ENCODE measurements around the gene SUMO1. TPM values are rescaled to one million over a fixed set of nuclear protein-coding genes. Genes with fewer than 3 reads are reported as not detected.

SUMO1 gene
- total RNA-seq, 3 donors from 2014 or later, result 54.1 to 78.6 (median 68.5) TPM

DNA sequence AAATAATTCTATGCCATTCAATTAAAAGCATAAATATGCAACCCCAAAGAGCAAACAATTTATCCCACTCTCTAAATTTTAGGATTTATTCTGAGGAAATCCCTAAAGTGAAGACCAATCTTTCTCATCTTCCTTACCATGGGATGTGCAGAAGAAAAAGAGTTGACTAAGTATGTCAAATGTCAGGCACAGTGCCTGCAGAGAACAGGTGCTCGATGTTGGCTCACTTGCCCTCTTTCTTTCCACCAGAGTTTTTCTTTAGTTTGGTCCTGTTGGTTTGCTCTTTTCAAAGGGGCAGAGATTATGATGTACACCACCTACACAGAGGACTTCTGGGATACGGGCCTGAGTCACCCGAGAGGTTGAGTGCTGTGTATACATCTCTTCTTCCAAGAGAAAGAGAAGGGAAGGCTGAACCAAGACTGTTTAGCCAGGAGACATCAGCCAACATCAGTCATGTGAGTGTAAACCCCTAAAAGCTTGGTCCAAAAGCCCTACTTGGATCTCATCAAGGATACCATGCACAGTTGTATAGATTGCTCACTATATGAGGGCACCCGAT, 51.7 kb downstream of the SUMO1 start:
- no peaks in the 10 kb centered on the region for H3K36me3 ChIP-seq
- TF ChIP-seq POLR2AphosphoS5 (IDR thresholded peaks at IDR 0.05), result no peak
- TF ChIP-seq, protein P1, sequence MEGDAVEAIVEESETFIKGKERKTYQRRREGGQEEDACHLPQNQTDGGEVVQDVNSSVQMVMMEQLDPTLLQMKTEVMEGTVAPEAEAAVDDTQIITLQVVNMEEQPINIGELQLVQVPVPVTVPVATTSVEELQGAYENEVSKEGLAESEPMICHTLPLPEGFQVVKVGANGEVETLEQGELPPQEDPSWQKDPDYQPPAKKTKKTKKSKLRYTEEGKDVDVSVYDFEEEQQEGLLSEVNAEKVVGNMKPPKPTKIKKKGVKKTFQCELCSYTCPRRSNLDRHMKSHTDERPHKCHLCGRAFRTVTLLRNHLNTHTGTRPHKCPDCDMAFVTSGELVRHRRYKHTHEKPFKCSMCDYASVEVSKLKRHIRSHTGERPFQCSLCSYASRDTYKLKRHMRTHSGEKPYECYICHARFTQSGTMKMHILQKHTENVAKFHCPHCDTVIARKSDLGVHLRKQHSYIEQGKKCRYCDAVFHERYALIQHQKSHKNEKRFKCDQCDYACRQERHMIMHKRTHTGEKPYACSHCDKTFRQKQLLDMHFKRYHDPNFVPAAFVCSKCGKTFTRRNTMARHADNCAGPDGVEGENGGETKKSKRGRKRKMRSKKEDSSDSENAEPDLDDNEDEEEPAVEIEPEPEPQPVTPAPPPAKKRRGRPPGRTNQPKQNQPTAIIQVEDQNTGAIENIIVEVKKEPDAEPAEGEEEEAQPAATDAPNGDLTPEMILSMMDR (IDR thresholded peaks at IDR 0.05), result no peak
- TF ChIP-seq POLR2A (IDR thresholded peaks at IDR 0.05), result no peak
- H3K4me1 ChIP-seq, result no peaks in the 10 kb centered on the region
- H3K4me3 ChIP-seq, result no peak overlapping the region
- H3K27me3 ChIP-seq, result no peaks in the 10 kb centered on the region
- H3K27ac ChIP-seq, result no peak overlapping the region
- intact Hi-C loops (cut with DNase I; ENCODE audit: low total_unique reads), result no loop called here
- DNase-seq (ENCODE audit: low spot score in 2 of 2), result no peak
- H3K9me3 ChIP-seq, result no peaks in the 10 kb centered on the region

DNA sequence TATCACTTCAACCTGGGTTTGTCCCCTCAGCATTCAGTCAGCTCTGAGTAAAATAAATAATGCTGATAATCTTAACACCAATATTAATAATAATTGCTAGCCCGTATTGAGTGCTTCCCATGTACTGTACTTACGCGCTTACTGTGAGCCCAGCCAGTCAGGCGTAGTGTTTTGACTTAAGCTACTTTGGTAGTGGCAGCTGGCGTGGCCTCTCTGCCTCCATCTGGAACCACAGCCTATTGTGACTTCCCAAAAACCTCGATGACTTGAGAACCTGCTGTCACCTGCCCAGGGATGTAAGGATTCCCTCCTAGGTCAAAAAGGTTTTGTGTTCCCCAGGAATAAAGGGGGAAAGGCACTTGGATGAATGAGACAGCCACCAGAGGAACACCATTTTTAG, 53.2 kb downstream of the SUMO1 start:
- no peak overlapping the region for H3K4me3 ChIP-seq
- H3K27ac ChIP-seq, result no peak overlapping the region
- H3K4me1 ChIP-seq, result no peaks in the 10 kb centered on the region
- intact Hi-C loops (cut with DNase I; ENCODE audit: low total_unique reads), result no loop called here
- H3K27me3 ChIP-seq, result no peaks in the 10 kb centered on the region
- H3K36me3 ChIP-seq, result no peaks in the 10 kb centered on the region
- no peaks in the 10 kb centered on the region for H3K9me3 ChIP-seq
- TF ChIP-seq POLR2AphosphoS5 (IDR thresholded peaks at IDR 0.05) (no peak), POLR2A (IDR thresholded peaks at IDR 0.05) (no peak)
- TF ChIP-seq, protein P1 (IDR thresholded peaks at IDR 0.05), result no peak
- no peak for DNase-seq (ENCODE audit: low spot score in 2 of 2)

DNA sequence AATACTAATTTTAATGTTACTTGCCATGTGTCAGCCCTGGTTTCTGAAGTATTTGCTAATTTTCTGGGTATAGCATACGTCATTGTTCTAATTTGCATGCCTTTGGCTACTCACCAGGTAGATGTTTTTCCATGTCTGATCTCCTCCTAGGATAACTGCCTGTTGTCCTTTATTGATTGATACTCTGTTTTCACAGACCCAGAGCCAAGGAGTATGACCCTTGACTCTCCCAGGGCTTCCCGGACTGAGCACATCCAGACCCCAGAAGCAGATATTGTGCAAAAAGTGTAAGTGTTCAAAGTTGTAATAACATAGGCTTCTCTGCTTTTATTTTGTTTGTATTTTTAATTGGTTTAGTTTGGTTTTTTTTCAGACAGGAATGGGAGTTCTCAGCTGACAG, 53.8 kb downstream of the SUMO1 start:
- H3K36me3 ChIP-seq, result no peaks in the 10 kb centered on the region
- no peak for TF ChIP-seq POLR2AphosphoS5 (IDR thresholded peaks at IDR 0.05)
- TF ChIP-seq POLR2A (IDR thresholded peaks at IDR 0.05), result no peak
- TF ChIP-seq, protein P1 (IDR thresholded peaks at IDR 0.05), result no peak
- DNase-seq (ENCODE audit: low spot score in 2 of 2), result no peak
- H3K27ac ChIP-seq, result no peak overlapping the region
- H3K9me3 ChIP-seq, result no peaks in the 10 kb centered on the region
- no peaks in the 10 kb centered on the region for H3K27me3 ChIP-seq
- intact Hi-C loops (cut with DNase I; ENCODE audit: low total_unique reads), result no loop called here
- H3K4me1 ChIP-seq, result no peaks in the 10 kb centered on the region
- H3K4me3 ChIP-seq, result no peak overlapping the region

DNA sequence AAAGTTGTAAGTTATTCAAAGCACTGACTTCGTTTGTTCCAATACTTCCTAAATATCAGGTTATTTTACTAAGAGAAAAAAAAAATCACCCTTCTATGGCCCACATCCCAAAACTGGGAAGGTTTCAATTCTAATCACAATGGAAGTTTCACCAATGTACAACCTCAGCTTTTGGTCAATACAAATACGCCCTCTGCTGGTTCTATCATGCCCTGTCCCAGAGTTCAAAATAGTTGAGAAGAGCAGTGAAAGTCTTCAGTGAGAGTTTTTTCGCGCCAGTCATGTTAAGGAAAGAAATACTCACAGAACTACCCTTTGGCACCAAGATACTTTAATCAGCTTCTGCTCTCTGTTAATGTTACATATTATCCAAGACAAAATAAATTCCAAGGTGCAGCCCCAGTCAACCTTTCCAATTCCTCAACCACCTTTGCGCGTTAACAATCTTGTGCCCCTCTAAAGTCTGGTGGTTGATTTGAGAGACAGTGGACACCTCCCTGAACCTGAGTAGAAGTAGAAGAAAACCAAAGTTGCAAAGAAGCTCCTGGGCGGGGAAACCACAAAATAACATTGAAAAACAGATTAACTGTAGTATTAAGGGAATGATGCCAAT, 59.9 kb downstream of the SUMO1 start:
- Histone ChIP-seq H3K27ac (no peak overlapping the region), H3K9me3 (no peaks in the 10 kb centered on the region), H3K27me3 (no peaks in the 10 kb centered on the region), H3K4me1 (no peaks in the 10 kb centered on the region), H3K36me3 (no peaks in the 10 kb centered on the region), H3K4me3 (no peak overlapping the region)
- intact Hi-C loops (cut with DNase I; ENCODE audit: low total_unique reads), result no loop called here
- peak in 1 of 2 donors; percentile 49 for DNase-seq (ENCODE audit: low spot score in 2 of 2)
- TF ChIP-seq, protein P1 (IDR thresholded peaks at IDR 0.05), result peak; percentile 86 to 92 (median 86)
- TF ChIP-seq POLR2AphosphoS5 (IDR thresholded peaks at IDR 0.05) (peak in 1 of 3 donors; percentile 27), POLR2A (IDR thresholded peaks at IDR 0.05) (no peak)

DNA sequence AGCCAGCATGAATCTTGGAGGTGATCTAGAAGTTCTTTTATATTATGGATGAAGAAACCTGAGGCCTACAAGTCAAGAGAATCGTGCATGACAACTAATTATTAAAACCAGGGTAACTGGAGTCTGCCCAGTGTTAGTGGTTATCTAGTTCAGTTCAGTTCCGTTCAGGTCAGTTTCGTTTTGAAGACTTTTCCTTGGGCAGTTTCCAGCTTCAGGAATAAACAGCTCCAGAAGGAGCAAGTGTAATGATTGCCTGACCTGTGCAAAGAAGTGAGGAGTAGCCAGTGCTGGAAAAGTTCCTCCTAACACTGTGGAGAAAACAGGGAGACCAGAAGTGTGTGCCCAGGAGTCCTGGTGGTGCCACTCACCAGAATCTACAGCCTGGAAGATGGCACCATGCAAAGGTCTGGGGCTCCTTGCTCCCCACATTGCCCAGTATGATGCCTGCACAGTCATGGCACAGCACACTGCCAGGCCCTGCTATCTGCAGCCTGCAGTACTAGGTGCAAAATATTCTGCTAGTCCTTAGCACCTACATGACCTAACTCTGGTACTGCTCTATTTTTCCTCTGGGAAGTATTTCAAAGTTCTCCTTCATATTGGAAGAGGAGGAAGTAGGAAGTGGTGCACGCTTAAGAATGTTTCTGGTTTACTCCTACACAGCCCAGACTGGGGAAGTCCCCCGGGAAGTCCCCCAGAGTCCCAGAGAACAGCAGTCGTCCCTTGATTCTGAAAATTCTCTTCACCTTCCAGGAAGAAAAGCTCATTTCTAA, 65.8 kb downstream of the SUMO1 start:
- no peaks in the 10 kb centered on the region for H3K4me1 ChIP-seq
- H3K27me3 ChIP-seq, result no peaks in the 10 kb centered on the region
- H3K36me3 ChIP-seq, result no peaks in the 10 kb centered on the region
- H3K4me3 ChIP-seq, result no peak overlapping the region
- TF ChIP-seq POLR2AphosphoS5 (IDR thresholded peaks at IDR 0.05), result no peak
- TF ChIP-seq, protein P1 (IDR thresholded peaks at IDR 0.05), result no peak
- no peak for TF ChIP-seq POLR2A (IDR thresholded peaks at IDR 0.05)
- intact Hi-C loops (cut with DNase I; ENCODE audit: low total_unique reads), result no loop called here
- H3K27ac ChIP-seq, result no peak overlapping the region
- no peak for DNase-seq (ENCODE audit: low spot score in 2 of 2)
- H3K9me3 ChIP-seq, result no peaks in the 10 kb centered on the region

All from breast epithelium (tissue), 4 donors.